K562 (cell line): ENCODE data around the gene LYPD6B. TPM values are rescaled to one million over a fixed set of nuclear protein-coding genes. Genes with fewer than 3 reads are reported as not detected.

ENCODE experiments used
- CBX3 ChIP-seq, 2 experiments: IDR thresholded peaks; 1 replicate in 1 of 2; 2 replicates in 1 of 2; pipeline ENCODE4 v1.6.1; 2012; ENCODE audit warnings: inconsistent platforms in 2 of 2, low read length in 2 of 2, borderline replicate concordance in 1 of 2, control low read depth in 1 of 2
- CTCFL ChIP-seq: IDR thresholded peaks from 2 replicates; pipeline ENCODE4 v1.6.1; 2011; ENCODE audit warnings: borderline replicate concordance, low read depth, mild to moderate bottlenecking, moderate library complexity, low read length; ENCODE audit not compliant: insufficient read depth, poor library complexity, severe bottlenecking
- FOXM1 ChIP-seq, 2 experiments: fragments of 450-650 bp in 1 of 2; sonication (generic) in 1 of 2; formaldehyde crosslinking in 1 of 2; IDR thresholded peaks; 2 replicates each; pipeline versions ENCODE4 v1.6.1 to v1.9.0; 2017 to 2022; ENCODE audit warnings: low read depth in 2 of 2, mild to moderate bottlenecking in 2 of 2, missing genetic modification reagents in 1 of 2, moderate library complexity in 1 of 2
- NFE2 ChIP-seq: IDR thresholded peaks from 2 replicates; pipeline ENCODE4 v1.6.1; 2014; ENCODE audit warnings: antibody characterized with exemption, low read depth
- RAD21 ChIP-seq, 2 experiments: fragments of 250-450 bp in 1 of 2; fragments of 450-650 bp in 1 of 2; sonication (Bioruptor Pico) in 1 of 2; formaldehyde crosslinking in 1 of 2; IDR thresholded peaks in 1 of 2; conservative IDR thresholded peaks in 1 of 2; 2 replicates each; pipeline versions ENCODE4 v1.4.0 to v1.8.0; 2020 to 2022; ENCODE audit warnings: mild to moderate bottlenecking in 2 of 2, moderate library complexity in 1 of 2
- REST ChIP-seq, 2 experiments: fragments of 450-650 bp; formaldehyde crosslinking in 1 of 2; IDR thresholded peaks; 2 replicates each; pipeline versions ENCODE4 v1.4.0 to v1.6.1; 2014 to 2020; ENCODE audit warnings: mild to moderate bottlenecking in 2 of 2, borderline replicate concordance in 1 of 2, low read depth in 1 of 2
- SMC3 ChIP-seq: conservative IDR thresholded peaks from 2 replicates; pipeline ENCODE4 v1.6.1; 2011; ENCODE audit warnings: low read depth, low read length, improper control_type of control experiment; ENCODE audit not compliant: insufficient read depth
- USF2 ChIP-seq: sonication (generic); formaldehyde crosslinking; IDR thresholded peaks from 2 replicates; pipeline ENCODE4 v1.5.0; 2020; ENCODE audit warnings: missing genetic modification reagents
- ZKSCAN1 ChIP-seq: fragments of 150-350 bp; IDR thresholded peaks from 2 replicates; pipeline ENCODE4 v1.6.1; 2016; ENCODE audit warnings: low read depth, low read length
- ZNF639 ChIP-seq, 2 experiments: fragments of 200-800 bp in 1 of 2; sonication (Bioruptor generic) in 1 of 2; sonication (generic) in 1 of 2; formaldehyde crosslinking in 1 of 2; IDR thresholded peaks in 1 of 2; conservative IDR thresholded peaks in 1 of 2; 2 replicates each; pipeline versions ENCODE4 v1.5.0 to v1.6.1; 2016 to 2020; ENCODE audit warnings: missing compliant biosample characterization in 1 of 2, missing genetic modification characterization in 1 of 2, missing genetic modification reagents in 1 of 2
- polyA plus RNA-seq, 8 experiments: library from polyadenylated mRNA; depleted of rRNA in 4 of 8; stranded (reverse) in 5 of 8; unstranded in 3 of 8; fragments of >200 nt; fragmentation: Nextera tagmentation in 2 of 8; fragmentation: Illumina TruSeq in 1 of 8; extraction: Ambion mirVana in 2 of 8; extraction: Trizol in 1 of 8; gene quantifications; 2 replicates each; pipeline versions ENCODE4 v1.2.1 to v1.2.3, GENCODE V29; 2011 to 2014; ENCODE audit warnings: inconsistent platforms in 1 of 8, missing spikeins in 1 of 8
- total RNA-seq, 7 experiments: library from RNA; depleted of rRNA in 6 of 7; stranded (reverse); fragments of >200 nt in 6 of 7; fragmentation: Illumina TruSeq in 2 of 7; extraction: Trizol in 2 of 7; gene quantifications; 2 replicates each; pipeline versions ENCODE4 v1.2.1 to v1.2.3, GENCODE V29; 2011 to 2021; ENCODE audit warnings: low replicate concordance in 1 of 7

The LYPD6B gene
- total and polyA plus RNA-seq, 9 of the 15 experiments (the other 6 are each of a cell fraction or from before 2014, with no cell fraction given) = not detected

- TF ChIP-seq REST (IDR thresholded peaks at IDR 0.05; ENCODE audit: borderline replicate concordance) (peak; percentile 20; the same call in 1 of the 2 replicates), REST (CRISPR knock-in tag; IDR thresholded peaks at IDR 0.05; ENCODE audit: low read depth) (no peak), RAD21 (CRISPR knock-in tag; conservative IDR thresholded peaks at IDR 0.05 in 1 of 2, IDR thresholded peaks at IDR 0.05 in 1 of 2) (peak; percentile 11 to 61; a peak in 2 of 4 replicates), CTCFL (peak; percentile 84), NFE2 (0 out of 2 replicates have a peak, but pooled peaks have one; percentile 12), FOXM1 (IDR thresholded peaks at IDR 0.05; ENCODE audit: low read depth) (no peak), FOXM1 (CRISPR knock-in tag; IDR thresholded peaks at IDR 0.05; ENCODE audit: low read depth) (no peak), ZNF639 (CRISPR knock-in tag; conservative IDR thresholded peaks at IDR 0.05 in 1 of 2, IDR thresholded peaks at IDR 0.05 in 1 of 2) (no peak), CBX3 (IDR thresholded peaks at IDR 0.05; ENCODE audit: borderline replicate concordance in 1 of 2, low read length in 2 of 2) (0 out of 3 replicates have a peak, but pooled peaks of 1 of the 2 experiments have one; percentile 19), ZKSCAN1 (no peak), USF2 (CRISPR knock-in tag) (peak; percentile 70), SMC3 (peak; percentile 58)
Measured at GRCh38 chr2:149040451-149040850, 2.0 kb downstream of the LYPD6B start (continued).
